ENCODE measurements around the gene ARVCF.

ARVCF gene, protein sequence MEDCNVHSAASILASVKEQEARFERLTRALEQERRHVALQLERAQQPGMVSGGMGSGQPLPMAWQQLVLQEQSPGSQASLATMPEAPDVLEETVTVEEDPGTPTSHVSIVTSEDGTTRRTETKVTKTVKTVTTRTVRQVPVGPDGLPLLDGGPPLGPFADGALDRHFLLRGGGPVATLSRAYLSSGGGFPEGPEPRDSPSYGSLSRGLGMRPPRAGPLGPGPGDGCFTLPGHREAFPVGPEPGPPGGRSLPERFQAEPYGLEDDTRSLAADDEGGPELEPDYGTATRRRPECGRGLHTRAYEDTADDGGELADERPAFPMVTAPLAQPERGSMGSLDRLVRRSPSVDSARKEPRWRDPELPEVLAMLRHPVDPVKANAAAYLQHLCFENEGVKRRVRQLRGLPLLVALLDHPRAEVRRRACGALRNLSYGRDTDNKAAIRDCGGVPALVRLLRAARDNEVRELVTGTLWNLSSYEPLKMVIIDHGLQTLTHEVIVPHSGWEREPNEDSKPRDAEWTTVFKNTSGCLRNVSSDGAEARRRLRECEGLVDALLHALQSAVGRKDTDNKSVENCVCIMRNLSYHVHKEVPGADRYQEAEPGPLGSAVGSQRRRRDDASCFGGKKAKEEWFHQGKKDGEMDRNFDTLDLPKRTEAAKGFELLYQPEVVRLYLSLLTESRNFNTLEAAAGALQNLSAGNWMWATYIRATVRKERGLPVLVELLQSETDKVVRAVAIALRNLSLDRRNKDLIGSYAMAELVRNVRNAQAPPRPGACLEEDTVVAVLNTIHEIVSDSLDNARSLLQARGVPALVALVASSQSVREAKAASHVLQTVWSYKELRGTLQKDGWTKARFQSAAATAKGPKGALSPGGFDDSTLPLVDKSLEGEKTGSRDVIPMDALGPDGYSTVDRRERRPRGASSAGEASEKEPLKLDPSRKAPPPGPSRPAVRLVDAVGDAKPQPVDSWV

DNA sequence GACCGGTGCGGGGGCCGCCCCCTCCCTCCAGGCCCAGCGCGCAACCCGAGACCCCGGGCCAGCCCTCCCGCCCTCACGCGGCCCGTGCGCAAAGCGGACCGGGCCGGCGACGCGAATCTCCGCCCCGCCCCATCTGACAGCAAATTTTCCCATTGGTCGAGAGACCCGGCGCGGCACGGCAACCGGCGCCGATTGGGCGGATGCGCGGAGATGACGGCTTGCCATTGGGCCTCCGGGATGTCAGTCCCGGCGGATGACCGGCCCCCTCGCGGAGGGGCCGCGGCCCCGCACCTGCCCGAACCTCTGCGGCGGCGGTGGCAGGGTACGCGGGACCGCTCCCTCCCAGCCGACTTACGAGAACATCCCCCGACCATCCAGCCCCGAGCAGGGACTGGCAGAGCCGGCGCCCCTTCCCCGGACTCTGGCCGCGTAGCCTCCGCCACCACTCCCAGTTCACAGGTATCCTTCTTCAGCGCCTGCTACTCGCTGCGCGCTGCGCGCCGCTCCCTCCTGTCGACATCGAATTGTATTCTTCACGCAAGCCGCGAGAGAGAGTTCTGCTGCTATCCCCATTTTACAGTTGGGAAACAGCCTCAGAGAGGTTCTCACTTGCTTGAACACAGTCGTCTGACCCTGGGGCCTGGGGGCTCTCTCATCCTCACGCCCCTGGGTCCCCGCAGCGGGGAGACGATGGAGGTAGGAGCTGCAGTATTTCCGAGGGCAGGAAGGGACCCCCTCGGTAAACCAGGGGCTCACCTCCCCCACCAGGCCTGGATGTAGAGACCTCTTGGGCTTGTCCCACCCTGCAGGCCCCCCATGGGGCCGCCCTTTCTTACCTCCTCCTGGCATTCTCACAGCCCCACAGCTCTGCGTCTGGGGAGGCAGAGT is at the start of gene ARVCF:
Gene ARVCF, minus strand, starts transcription at position 90 of the 888 bp plus-strand sequence. CDS start 26,029 bp downstream, outside the sequence.
- DNase-seq (ENCODE audit: low spot score) = peak; percentile 93

DNA sequence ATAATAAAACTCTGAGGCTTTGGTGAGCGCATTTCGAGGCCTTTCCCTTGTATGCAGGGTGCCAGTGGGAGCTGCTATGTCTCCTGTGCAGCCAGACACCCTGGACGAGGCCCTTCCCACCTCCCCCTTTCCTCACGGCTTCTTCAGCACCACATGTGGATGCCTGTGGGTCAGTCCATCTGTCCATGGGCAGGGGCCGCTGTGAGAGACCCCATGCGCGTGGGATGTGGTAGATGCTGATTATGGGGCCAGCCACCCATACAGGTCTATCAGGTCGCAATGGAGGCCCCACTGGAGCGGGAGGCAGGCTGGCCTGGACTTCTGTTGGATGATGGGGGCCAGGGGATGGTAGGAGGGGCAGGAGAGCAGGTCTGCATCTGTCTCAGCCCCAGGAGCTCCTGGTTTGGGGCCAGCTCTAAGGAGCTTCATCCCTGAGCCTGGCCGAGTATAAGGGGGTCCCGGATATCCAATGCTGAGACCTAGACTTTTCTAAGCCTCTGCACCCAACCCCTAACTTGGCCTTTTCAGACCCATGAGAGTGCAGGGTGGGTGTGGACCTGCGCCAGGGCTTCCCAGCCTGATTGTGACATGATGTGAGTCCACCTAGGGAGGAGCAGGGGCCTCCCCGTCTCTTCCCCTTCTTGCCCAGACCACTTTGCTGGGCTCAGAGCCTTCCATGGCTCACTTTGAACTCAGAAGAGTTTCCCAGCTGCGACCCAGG is 49.4 kb upstream of the ARVCF start:
- DNase-seq (ENCODE audit: low spot score) = no peak

DNA sequence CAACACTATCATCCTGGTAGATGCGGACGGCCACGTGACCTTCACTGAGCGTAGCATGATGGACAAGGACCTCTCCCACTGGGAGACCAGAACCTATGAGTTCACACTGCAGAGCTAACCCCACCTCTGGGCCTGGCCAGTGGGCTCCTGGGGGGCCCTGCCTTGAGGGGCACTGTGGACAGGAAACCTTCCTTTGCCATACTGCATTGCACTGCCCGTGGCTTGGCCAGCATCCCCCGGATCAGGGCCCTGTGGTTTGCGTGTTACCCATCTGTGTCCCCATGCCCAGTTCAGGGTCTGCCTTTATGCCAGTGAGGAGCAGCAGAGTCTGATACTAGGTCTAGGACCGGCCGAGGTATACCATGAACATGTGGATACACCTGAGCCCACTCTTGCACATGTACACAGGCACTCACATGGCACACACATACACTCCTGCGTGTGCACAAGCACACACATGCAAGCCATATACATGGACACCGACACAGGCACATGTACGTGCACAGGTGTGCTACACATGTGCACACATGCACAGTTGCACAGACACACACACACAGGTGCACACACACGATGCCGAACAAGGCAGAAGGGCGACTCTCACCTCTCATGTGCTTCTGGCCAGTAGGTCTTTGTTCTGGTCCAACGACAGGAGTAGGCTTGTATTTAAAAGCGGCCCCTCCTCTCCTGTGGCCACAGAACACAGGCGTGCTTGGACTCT is 48.1 kb upstream of the ARVCF start:
- no peak for DNase-seq (ENCODE audit: low spot score)

DNA sequence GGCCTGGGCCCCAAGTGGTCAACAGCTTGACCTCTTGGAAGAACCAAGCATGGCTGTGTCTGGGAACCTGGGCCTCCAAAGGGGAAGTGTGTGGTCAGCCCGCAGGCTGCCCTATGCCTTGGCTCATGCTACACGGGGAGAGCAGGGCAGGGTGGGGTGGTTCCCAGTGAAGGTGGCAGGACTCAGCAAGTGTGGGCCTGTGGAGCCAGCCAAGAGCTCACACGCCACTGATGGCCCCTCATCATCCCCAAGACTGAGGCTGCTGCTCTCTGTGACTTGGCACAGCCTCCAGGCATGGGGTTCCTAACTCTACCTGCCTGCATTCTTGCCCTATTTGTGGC is 47.5 kb upstream of the ARVCF start:
- DNase-seq (ENCODE audit: low spot score) = no peak

DNA sequence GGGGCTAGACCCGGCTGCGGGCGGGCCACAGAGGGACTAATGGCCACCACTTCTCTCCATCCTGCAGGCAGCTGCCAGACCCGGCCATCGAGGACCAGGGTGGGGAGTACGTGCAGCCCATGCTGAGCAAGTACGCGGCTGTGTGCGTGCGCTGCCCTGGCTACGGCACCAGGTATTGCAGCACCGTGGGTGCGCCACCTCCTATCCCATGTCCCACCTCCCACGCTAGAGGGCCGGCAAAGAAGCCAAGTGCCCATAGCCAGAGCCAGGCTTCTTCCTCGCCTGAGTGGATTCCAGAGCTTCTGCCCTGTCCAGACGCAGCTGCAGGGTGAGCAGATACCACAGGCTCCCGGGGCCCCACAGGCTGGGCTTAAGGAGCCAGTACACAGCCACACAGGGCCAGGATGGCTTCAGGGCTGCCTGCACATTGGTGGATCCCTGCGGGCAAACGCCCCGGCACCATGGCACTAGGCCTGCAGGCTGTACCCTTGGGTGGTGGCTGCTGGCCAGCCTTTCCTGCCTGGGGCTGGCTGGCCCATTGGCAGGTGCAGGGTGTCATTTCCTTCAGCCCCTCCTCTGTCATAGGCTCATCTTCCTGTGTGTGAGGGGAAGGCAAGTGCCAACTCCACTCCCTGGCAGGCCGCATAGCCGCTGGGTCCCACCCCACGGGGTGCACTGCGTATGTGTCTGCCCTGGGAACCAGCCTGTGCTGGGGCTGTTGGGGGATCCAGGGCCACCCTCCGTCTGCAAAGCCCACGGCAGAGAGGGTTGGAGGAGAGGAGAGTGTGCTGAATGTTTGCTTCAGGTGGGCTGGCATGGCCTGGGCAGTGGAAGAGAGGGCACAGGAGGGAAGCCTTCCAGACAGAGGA is 46.9 kb upstream of the ARVCF start:
- no peak for DNase-seq (ENCODE audit: low spot score)

DNA sequence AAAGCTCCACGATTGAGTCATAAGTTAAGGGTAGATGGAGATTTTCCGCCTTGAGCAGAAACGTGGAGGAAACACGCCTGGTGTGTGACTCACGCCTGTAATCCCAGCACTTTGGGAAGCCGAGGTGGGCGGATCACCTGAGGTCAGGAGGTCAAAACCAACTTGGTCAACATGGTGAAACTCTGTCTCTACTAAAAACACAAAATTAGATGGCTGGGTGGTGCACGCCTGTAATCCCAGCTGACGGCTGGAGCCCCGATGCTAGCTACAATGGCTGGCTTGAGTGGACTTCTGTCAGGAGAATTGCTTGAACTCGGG is 46.1 kb upstream of the ARVCF start:
- no peak for DNase-seq (ENCODE audit: low spot score)

DNA sequence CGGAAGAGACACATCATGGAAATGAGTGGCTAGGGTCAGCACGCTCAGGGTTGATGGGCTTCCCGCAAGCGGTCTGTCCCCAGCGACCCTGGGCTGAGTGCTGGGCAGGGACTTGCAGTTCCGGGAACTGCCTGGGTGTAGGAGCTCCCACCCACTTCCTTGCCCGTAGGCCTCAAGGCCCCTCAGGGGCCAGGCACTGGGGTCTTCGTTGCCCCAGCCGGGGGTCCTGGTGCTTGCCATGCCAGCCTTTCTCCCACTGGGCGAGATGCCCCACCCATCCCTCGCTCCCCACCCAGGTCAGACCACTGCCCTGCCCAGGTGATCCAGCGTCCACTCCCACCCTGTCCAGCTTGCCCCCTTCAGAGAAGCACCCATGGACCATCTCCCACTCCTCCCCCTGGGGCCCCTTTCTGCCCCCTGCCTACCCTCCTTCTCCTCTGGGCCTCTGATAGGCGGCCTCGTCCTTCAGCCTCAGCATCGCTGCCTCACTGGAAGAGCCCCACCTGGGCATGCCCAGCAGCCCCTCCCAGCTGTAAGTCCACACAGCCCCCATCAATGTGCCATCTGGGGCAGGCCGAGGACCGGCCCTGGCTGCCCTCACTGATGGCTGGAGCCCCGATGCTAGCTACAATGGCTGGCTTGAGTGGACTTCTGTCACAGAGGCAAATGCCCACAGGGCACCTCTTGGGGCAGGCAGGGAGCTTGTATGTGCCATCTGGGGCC is 45.6 kb upstream of the ARVCF start:
- no peak for DNase-seq (ENCODE audit: low spot score)

DNA sequence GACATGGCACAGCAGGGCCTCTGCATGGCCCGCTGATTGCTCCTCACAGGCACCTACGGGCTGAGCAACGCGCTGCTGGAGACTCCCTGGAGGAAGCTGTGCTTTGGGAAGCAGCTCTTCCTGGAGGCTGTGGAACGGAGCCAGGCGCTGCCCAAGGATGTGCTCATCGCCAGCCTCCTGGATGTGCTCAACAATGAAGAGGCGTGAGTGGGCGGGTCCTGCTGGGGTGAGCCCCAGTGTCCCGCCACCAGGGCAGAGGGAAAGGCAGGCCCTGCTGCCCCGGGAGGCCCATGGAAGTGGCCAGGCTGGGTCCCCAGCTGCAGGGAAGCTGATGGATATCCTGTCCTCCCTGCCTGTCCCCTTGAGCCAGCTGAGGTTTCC is 44.8 kb upstream of the ARVCF start:
- DNase-seq (ENCODE audit: low spot score) = no peak

DNA sequence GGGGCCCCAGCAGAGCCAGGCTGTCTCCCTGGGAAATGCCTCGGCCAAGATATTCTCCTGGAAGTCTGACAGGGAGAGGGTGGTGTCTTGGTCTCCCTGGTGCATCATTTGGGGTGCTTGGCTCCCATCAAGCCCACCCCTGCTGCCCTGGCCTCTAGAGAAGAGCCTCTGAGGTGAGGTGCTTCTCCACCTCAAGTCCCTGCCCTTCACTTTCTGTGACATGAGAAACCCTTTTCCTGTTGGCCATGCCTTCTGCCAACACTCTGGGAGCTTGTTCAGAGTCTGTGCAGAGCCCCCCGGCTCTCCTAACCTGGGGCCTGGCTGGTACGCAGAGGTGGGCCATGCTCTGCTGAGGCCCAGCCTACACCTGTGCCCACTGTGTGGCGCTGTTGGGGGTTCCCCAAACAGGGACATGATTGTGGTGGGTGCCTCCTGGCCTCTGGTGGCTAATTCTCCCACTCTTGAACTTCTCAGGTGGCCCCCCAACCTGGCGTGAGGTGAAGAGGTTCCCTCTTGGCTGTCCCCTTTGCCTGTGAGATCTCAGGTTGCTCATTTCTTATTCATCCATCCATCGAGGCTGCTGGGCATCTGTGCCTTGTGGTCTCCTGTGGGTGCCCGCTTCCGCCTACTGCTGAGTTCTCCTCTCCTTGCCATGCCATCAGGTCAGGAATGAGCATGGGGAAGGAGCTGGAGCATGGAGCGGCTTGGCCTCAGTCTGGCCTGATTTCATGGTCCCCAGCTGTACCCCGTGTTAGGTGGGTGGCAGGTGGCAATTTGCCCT is 44.3 kb upstream of the ARVCF start:
- DNase-seq (ENCODE audit: low spot score) = no peak

DNA sequence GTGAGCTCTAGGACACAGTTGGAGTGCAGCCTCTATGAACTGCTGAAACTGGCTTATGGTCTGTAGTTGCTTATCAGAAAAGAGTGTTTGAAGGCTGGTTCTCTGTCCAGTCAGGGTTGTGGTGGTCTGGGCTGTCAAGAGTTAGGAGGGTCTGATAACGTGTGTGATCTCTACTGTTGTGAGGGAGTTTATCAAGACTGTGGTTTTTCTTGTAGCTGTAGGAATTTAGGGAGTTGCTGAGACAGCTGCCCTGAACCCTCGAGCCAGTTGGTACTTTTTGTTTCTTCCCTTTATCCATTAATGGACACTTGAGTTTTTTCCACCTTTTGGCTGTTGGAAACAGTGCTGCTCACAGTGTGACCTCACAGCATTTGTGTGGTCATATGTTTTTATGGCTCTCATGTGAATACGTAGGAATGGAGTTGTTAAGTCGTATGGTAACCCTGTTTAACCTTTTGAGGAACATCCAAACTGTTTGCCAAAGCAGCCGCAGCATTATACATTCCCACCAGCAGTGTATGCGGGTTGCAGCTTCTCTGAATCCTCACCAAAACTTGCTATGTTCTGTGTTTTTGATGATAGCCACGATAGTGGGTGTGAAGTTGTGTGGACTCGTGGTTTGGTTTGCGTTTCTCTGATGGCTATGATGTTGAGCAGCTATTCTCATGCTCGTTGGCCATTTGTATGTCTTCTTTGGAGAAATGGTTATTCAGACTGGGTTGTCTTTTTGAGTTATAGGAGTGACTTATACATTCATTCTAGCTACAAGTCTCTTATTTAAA is 42.6 kb upstream of the ARVCF start:
- no peak for DNase-seq (ENCODE audit: low spot score)

DNA sequence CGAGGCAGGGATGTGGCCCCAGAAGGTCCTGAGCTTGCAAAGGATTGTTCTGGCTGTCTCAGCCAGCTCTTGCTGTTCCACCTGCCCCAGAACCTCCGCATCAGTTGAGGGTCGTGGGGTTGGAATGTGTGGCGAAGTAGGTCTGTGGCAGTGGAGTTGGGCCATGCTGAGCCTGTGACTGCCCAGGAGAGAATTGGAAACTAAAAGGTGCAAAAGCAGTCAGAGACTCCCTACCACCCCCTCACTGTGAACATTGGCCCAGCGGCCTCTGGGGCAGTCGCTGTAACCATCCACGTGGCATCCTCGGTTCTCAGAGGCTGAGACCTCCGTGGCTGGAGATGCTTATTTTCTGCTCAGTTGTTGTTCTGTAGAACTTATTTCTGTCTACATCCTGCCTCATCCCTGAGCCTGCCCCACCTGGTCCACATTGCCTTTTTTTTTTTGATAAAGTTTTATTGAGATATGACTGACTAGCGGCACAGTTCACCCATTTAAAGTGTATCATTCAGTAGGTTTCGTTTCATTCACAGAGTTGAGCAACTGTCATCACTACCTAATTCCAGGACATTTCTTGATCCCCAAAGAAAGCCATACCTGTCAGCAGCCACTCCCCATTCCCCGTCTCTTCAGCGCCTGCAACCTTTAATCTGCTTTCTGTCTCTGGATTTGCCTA is 41.1 kb upstream of the ARVCF start:
- no peak for DNase-seq (ENCODE audit: low spot score)

DNA sequence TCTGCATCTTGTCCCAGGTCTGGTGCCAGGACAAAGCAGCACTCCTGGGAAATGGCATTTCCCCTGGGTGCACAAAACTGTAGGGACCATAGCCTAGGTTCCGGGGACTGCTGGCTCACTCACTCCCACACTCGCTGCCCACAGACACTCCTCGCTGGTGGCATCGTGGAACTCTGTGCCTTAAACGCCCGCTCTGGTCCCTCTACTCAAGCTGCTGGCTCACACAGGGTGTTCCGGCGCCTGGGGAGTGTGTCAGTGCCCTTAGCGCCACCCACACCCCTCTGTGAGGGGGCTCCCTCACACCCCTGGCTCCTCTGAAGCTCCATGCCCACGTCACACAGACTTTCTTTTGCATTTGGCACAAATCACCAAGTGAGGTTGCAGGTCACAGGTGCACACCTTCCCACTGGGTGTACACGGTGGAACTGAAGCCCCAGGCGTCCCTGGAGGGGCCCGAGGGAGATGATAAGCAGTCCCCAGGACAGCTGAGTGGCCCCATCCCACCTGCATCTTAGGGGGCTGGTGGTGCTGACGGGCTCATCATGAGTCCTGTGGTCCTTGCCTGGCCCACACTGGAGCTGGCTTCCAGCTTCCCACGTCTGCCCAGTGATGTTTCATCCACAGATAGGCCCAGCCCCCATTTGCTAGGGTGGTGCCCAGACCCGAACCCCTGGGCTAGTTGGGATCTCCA is 40.2 kb upstream of the ARVCF start:
- DNase-seq (ENCODE audit: low spot score) = no peak

DNA sequence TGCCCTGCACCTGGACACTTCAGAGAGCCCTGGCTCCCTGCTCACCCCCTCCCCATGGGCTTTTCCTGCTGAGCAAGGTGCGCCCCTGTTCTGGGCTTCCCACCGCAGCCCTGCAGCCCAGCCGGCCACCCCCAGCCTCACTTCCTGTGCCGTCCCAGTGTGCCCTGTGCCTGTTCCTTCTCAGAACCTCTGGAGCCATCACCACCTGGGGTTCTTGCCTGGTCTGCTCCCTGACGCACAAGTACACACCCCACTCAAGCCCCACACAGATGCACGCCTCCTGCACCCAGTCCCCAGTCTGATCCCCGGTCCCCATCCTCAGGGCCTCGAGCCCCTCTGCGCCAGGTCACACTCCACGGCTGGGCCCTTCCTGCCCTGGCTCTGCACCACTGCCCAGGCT is 39.5 kb upstream of the ARVCF start:
- DNase-seq (ENCODE audit: low spot score) = no peak

DNA sequence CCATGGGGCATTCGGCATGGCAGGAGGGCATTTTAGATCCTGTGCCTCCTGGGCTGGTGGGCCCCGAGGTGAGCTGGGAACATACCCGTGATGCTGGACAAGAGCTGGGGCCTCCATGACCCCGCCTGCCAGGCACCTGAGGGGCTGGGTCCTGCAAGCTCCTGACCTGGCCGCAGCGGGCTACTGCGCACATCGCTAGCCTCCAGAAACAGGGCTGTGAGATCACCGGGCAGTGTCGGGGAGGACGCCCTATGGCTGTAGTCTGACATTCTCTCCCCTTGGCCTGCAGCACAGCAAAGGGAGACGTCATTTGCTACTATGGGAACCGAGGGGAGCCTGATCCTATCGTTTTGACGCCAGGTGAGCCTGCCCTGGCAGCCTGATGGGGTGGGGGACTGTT is 39.0 kb upstream of the ARVCF start:
- no peak for DNase-seq (ENCODE audit: low spot score)

DNA sequence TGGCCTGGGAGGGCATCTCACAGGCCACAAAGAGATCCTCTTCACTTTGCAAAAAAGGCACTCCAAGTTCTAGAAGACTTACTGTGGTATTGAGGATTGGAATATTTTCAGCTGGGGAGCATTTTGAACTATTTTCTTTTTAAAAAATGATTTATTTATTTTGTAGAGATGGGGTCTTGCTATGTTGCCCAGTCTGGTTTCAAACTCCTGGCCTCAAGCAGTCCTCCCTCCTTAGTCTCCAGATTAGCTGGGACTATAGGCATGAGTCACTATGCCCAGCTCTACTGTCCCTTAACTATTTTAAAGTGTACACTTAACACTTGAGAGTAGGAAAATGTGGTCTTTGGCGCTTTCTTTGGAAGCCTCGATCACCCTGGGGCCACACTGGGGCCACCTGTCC is 38.5 kb upstream of the ARVCF start:
- no peak for DNase-seq (ENCODE audit: low spot score)

DNA sequence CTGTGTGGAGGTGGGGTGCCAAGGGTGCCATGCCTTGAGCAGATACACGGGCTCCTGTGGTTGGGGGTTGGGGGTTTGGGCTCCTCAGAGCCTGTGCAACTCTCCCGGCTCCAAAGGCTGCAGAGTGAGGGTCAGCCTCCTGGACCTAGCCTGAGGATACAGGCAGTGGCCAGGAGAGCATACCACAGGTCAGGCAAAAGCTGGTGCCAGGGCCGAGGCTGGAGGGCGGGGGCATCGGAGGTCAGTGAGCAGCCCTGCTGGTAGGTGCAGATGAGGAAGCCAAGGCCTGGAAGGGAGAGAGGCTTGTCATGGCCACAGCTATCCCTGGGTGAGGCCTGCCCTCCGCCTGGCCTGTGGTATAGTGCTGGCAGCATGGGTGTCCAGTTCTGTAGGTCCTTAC is 37.9 kb upstream of the ARVCF start:
- DNase-seq (ENCODE audit: low spot score) = no peak

DNA sequence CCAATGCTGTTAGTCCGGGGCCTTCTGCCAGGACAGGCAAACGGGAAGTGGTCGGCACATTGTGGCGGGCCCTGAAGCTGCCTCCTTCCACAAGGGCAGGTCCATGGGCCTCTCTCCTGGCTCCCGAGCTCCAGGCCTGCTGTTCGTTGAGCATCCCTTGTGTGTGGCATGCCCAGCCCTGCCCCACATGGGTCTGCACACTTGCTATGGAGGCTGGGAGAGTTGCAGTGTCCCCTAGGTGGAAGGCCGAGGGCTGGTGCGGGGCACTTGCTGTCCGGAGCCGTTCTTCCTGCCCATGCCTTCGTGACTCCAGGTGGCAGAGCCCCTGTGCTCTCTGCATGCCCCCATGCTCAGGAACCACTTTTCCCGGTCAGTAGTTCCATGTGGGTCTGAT is 37.4 kb upstream of the ARVCF start:
- DNase-seq (ENCODE audit: low spot score) = no peak

Measured in CD4-positive, alpha-beta T cell treated with Interleukin-2 at 100 ng/mL for 4 hours (primary cell).